Measurements from ENCODE around the gene ADAMTS6.

ADAMTS6 gene

DNA sequence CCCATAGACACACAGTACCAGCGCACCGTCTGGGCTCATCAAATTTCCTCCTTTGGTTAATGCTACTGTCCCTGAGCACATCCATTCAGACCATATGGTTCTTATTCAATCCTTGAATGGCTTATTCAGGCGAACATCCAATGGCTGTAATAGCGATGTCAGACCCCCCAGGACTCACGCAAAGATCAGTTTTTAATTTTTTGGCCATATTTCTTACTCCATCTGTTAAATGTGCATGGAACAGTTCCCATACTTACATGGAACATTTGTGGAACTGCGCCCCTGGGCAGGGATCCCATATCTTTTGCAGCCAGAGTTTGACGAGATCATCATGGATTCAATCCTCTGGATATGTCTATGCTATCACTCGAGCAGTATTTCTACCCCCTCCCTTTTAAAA lies 213.2 kb downstream of the ADAMTS6 start:
- DNase-seq: no peak

DNA sequence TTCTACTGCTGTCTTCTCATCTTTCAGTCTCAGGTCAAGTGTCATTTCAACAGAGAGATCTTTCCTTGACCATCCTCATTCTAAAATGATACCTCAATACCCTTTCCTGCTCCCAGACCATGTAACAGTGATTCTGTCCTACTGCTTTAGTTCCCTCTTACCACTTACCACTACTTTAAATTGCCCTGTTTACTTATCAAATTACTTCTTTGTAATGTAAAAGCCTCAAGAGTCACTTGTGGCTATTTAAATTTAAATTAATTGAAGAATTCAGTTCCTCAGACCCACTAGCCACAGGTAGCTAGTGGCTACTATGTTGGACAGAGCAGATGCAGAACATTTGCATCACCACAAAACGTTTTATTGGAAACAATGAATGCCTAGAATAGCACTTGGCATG lies 217.3 kb downstream of the ADAMTS6 start:
- no peak for DNase-seq

DNA sequence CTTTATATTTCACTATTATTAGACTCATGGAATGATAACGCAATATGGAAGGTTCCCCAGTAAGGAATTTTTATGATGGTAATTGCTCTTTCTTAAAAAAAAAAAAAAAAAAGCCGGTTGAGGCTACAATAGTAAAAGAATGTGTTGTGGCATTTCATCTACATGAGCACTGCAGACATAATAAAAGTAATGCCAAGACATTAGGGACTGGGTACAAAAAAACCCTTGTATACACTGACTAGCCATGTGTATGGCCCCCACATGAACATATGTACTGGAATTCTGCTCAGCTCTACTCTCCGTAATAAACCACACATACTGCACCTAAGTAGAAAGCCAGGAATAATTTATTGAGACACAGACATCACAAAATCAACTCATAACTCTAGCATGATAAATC lies 218.4 kb downstream of the ADAMTS6 start:
- no peak for DNase-seq

DNA sequence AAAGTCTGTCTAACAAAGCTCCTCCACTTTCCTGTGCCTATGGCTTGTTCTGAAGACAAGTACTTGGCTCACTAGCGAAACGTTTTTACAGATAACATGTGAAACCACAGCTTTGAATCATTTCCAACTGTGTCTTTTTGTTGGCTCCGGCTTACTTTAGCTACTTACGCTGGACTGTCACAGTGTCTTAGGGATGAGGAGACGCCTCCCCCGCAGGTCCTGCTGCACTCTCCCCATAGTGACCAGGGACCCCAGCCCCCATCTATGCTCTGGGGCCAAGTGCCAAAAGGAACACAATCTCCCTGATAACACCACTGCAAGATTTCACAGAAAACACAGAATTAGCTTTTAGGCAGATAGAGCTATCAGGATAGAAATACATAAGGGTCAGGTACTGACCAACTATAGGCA lies 219.1 kb downstream of the ADAMTS6 start:
- DNase-seq: no peak

DNA sequence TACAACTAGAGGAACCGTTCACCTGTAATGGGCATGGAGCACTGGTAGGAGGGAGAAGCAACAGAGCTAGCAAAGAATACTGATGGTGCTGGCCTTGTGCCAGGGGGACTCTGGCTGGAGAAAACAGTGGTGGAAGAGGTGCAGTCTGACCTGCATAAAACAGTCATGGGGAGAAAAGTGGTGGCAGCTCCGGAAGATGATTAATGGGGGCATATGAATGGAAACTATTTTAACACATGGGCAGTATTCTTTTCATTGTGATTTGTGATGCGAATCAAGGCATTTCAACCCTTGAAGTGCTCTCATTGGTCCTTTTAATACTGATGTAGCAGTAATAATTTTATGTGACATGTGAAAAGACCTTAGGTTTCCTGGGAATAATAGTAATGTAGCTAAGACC lies 219.6 kb downstream of the ADAMTS6 start:
- DNase-seq: no peak

DNA sequence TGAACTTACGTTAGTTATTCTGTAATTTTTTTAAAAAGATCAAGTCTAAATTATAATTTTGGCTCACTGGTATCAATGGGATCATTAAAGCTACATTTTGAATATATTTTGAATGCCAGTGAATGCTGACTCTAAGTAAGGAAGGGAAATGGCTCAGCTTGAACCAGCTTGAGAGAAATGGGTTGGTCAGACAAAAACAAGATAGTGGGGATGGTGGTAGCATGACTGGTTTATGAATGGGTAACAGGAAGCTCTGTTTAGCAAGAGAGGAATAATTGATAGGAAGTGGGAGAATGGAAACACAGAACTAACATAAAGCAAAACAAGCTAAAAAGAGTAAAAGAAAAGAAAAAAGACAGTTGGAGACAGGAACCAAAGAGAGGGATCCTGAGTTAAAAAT lies 220.2 kb downstream of the ADAMTS6 start:
- no peak for DNase-seq

DNA sequence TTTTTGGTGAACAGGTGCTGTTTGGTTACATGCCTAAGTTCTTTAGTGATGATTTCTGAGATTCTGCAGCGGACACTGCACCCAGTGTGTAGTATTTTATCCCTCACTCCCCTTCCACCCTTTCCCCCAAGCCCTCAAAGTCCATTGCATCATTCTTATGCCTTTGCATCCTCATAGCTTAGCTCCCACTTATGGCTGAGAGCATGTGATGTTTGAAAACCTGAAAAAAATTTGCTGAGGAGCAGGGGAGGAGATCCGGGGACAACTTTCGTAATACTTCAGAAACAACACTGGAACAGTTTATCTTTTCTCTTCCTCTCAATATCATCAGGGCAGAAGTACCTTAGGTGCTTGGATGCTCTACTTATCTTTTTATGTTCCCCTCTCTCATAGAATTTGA lies 226.4 kb downstream of the ADAMTS6 start:
- no peak for DNase-seq

DNA sequence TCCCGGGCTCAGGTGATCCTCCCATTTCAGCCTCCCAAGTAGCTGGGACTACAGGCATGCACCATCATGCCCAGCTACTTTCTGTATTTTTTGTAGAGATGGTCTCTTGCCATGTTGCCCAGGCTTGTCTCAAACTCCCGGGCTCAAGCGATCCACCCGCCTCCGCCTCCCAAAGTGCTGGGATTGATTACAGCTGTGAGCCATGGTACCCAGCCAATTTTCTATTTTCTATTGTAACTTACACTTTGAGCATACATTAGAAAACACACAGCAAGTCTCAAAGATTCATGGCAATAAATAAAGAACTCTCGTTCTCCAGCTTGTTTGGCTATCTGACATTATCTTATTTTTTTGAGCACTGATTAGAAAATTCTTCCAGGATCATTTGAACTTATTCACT lies 228.7 kb downstream of the ADAMTS6 start:
- no peak for DNase-seq

DNA sequence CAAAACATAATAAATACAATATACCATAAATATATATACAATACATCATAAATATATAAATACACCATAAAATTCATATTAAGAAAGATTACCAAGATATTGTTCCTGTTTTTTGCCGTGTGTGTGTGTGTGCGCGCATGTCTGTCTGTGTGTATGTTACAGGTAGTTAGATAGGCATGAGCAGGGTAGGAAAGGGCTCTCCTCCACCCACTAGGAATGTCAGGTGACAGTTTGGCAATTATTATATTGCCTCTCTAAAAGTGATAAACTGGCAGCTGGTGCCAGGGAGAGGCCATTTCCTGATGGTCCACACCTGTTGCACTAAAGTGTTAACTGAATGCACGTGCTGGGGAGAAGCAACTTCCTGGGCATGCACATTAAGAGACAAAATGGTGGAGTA lies 232.8 kb downstream of the ADAMTS6 start:
- no peak for DNase-seq

DNA sequence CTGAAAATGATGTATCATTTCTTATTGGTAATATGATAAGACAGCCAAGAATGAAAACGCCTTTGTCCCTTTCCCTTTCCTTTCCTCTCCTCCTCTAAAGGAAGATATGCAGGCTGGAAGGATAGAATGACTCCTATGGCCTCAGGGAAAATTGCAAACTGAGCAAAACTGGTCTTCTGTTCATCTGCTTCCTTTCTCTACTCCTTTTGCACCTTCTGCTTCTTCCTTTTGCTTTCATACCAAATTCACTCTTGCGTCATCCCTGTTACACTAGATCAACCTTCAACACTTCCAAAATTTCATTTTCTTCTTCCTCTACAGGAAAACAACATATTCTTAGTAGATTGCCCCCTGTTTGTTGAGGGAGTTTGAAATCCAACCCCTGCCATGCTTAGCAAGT lies 234.1 kb downstream of the ADAMTS6 start:
- no peak for DNase-seq

DNA sequence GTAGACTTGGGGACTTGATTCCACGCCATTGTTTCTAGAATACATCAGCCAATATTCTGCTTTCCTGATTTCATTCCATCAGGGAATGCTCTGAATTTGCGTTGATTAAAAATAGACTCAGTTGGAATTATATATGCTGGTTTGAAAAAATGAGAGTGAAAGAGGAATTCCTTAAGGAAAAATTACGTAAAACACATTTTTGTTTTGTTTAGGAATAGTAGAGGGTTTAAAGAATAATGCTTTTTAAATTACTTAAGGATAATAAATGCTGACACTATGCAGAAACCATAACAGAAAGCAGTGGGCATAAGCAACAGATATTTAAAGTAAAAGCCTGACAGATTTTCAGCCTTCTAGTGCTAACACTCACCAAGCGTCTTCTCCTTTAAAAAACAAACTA lies 235.0 kb downstream of the ADAMTS6 start:
- no peak for DNase-seq

DNA sequence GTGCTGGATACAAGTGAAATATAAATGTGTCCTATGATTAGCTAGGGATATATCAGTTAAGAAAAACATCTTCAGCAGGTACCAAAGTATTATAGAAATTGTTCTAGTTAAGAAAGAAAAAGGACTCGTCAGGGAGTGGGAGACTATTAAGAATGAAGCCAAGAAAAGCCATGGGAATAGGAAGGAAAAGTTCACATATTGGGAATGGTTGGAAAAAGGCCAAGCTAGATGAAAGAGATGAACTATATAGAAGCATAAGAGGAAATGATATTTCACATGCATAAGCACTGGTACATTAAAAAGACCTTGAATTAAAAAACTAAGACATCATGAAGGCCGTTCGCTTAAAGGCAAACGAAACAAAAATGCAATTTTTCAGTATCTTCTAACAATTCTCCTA lies 237.7 kb downstream of the ADAMTS6 start:
- no peak for DNase-seq

DNA sequence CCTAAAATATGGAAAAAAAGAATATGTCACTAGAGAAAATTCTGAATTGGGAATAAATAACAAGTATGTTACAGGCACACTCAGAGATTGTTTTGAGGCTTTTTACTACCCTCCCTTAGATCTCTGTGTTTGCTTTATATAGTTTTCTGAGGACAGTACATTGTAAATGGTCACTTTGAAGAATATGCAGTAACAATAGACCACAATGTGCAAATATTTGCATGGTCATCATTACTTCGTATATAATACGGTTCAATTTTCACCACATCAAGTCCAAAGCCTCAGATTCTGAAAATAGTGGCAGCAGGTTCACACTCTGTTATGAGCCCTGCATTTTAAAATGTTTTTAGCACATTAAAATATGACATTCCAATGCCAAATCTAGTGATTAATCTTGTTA lies 238.6 kb downstream of the ADAMTS6 start:
- DNase-seq: no peak

DNA sequence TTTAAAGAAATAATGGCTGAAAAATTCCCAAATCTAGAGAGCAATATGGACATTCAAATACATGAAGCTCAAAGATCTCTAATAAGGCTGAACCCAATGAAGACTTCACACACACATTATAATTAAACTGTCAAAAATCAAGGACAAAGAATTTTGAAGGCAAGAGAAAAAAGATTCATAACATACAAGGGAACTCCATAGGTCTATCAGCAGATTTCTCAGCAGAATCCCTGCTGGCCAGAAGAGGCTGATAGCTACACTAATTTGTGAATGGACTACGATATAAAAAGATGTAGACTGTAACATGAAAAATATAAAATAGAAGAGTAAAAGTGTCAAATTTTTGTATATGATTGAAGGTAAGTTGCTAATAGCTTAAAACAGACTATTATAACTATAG lies 251.9 kb downstream of the ADAMTS6 start:
- DNase-seq: no peak

DNA sequence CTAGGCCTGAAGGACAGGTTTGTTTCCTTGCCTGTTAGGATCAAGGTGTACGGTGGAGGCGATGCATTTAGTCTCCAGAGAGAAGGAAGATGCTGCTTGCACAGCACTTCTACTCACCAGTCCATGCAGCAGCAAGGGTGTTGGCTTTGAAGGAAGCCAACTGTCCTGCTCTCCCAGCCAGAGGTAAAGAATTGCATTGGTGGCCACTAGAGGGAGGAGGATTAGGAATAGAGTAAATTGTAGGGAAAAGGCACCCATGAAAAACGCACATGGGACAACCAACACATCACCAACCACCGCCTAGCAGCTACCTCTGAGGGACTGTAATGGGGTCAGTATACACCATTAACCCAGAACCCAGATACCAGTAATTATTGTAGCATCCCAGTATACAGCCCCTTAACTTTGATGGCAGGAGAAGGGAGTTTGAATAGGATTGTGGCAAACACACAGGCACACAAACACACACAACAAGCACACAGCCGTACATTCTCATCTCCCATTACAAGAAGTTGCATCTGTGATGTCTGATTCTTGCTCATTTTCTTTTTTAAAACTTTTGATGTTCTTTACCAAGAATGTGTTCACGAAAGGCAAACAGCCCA lies 267.7 kb downstream of the ADAMTS6 start:
- no peak for DNase-seq

DNA sequence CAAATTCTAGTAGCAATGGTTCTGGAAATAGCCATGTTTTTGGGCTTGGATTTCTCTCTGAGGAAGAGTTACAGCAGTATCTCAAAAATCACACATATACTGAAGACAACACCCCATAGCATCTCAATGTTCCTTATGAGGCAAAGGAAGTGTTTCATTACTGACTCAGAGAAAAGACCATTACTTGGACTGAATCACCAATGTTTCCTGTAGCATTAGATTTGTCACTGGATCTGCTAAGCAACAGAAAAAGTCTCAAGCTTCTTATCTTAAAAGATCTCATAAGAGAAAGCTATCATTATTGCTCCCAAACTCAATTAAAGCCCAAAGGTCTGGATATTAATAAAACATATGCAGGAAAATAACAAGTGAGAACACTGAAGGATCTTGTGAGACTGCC lies 272.4 kb downstream of the ADAMTS6 start:
- DNase-seq: no peak

DNA sequence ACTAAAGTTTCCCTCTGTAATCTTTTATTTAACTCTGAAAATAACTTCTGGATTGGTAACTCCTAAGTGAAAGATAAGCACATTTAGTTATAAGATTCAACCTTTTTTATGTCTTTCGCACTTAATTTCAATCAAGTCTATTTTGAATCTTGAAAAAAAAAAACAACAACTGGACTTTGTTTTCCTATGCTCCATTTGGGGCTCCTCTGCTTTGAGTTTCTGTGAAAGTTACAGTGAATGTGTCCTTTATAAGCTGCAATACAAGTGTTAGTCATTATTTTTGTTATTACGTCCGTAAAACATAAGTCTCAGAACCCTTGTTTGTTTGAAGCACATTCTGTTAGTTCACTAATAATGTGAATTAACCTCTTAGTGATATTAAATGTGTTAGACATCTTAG lies 276.8 kb downstream of the ADAMTS6 start:
- DNase-seq: no peak

DNA sequence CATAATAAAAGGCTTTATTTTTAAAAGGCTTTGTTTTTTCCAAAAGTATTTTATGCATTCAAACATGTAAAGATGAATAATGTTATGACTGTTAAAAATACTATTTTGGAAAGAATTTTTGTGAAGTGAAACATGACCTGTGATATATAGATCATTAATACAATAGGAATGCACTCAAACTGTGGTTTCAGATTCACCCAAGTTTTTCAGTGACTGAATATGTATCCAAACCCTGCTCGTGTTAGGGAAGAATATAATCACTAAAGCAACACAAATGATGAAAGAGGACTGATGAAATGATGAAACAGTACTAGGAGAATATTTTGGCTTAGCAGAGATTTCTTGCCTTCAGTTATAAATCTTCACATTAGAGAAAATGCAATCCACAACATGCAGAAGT lies 278.0 kb downstream of the ADAMTS6 start:
- DNase-seq: no peak

DNA sequence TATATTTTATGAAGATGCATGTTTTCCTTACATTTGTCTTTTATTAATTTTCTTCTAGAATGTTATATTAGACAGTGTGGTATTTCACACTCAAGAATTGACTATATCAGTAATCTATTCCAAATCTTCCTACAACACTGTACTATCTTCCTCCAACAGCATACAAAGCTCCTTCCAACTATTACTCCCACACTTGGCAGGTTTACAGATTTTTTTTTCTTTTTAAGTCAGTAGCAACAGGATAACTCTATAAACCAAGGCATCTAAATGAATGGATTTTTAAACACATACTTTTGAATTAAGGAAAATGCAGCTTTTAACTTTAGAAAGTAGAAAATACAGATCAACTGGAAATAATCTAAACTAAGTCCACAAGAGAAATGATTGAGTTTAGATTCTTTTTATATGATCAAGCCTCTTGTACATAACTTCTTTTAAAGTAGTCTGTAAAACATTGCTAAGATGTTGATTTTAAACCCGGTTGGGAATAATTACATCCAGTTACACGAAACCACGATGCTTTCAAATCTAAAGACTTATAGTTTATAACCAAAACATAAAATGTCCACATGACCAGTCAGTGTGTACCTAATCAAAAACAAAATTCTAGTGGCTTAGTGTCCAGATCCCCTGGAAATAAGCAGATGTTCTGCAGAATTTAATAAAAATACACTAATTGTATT lies 281.6 kb downstream of the ADAMTS6 start:
- no peak for DNase-seq

DNA sequence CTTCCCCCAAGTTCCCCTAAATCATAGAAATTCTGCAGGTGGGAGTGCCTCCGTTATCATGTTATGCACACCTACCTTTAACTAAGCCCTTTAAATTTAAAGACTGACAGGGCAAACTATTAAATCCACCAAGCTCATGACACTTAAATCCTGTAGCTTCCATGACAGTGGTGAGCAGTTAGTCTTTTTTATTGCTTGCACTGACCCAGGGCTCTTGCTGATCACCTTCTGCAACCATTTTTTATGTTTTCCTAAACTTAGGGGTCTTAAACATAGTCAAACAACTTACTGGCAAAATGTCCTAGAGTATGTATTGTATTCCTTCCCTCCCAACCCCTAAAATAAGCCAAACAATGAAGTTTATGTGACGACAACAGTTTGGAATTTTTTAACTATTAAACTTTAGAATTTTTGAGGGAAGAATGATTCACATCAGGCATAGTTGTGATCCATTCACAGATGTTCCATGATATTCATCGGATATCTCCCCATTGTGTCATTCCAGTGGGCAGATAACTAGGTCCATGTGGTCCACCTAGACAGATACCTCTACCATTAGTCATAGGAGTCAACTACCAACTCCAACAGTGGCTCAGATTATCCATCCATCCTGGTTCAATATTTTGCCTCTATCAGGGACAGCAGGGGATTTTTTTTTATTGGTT lies 283.1 kb downstream of the ADAMTS6 start:
- no peak for DNase-seq

DNA sequence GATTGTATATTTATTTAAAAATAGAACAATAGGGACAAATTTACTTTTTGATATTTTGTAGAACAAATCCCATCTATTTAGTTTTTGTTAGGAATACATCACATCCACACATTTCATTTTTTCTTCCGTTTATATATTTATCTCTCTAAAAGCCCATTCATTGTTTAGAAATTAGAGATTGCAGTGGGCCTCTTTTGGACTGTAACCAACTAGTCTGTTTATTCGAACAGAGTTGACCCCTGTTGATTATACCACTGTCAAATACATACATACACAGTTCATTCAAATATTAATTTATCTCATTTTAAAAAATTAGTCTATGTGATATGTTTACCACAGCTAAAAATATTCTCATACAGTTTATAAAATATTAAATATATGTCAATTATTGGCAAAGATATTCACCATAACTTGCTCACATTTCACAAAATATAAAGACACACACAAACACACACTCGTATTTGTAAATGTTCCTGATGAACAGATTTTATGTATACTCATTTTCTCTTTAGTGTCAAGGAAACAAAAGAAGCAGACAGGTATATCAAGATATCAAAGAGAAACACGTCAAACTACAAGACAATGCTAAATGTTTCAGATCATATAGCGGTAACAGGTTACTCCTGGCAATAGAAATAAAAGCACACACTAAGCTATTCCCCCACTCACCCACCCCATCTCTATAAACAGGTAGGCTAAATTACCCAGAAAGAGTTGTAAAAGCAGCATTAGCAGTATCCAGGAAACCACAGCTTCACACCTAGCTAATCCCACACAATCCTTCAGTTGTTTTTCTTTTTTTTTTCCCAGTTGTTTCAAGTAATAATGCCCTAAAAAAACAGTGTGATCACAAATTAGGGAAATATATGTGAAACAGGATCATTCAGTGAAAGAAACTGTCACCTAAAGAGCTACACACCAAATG lies 283.9 kb downstream of the ADAMTS6 start:
- DNase-seq: no peak

DNA sequence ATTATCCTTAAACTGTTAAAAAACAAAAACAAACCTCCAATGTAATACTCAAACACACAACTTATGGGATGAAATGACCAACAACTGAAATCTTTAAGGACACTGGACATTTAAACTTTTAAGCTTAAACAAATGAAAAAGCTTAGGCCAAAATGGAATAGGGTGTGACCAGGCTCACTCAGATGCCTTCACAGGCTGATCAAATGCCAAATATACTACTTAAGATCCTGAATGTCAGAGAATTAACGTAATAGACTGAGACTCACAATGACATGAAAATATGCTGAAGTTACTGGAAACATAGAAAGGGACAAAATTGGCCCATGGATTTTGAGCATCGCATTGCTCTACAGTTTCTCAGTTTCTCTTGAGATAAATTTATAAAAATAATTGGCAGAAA lies 286.8 kb downstream of the ADAMTS6 start:
- DNase-seq: no peak

DNA sequence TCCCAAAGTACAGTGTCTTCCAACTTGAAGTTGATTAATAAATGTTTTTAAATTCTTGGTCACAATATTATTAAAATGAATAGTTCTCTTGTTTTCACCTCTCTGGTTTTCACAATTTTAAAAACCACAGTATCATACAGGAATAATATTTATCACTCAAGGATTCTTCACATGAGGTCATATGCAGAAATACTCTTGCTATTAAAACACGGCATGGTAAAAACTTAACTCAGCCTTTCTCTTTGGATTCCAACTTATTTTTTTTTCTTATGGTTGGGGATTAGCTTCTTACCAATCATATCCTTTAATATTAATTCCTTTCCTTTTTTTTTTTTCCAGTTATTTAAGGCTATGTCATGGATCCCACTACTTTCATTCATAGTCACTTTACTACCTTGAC lies 289.4 kb downstream of the ADAMTS6 start:
- DNase-seq: no peak

Measured in C1 segment of cervical spinal cord (tissue), 14 donors.